ENCODE measurements around the gene SDHA. TPM values are rescaled to one million over a fixed set of nuclear protein-coding genes. Genes with fewer than 3 reads are reported as not detected.
"Not testable (repeated sequence)": the region's sequence is repeated elsewhere in the genome, so short reads cannot be mapped to it uniquely, and the experiment has no call there.

SDHA gene
- polyA plus RNA-seq, 1 donor from 2014 or later, result 70.4 TPM

- no peaks in the 10 kb centered on the region for H3K9me2 ChIP-seq (ENCODE audit: insufficient read depth, low read length)
These were observed 21.8 kb upstream of the SDHA start for GRCh38 chr5:196350-196749.

GRCh38 chr5:197031-197430 lies 21.1 kb upstream of the SDHA start:
- not testable (repeated sequence) for H2AFZ ChIP-seq (ENCODE audit: low read depth, low read length); H3K79me2 ChIP-seq (replicated peaks; ENCODE audit: insufficient read depth, low read length); H3K4me2 ChIP-seq (ENCODE audit: low read length); H3K36me3 ChIP-seq (ENCODE audit: insufficient read depth, low read length); H4K20me1 ChIP-seq (ENCODE audit: insufficient read depth); H3K9ac ChIP-seq (ENCODE audit: low read length); H3K4me3 ChIP-seq (ENCODE audit: low read length); H3K9me2 ChIP-seq (ENCODE audit: insufficient read depth, low read length); H3K27me3 ChIP-seq (ENCODE audit: insufficient read depth, low read depth, low read length); H3F3A ChIP-seq (ENCODE audit: insufficient read depth, low read length, poor library complexity, severe bottlenecking); H3K27ac ChIP-seq (ENCODE audit: low read length); H3K9me3 ChIP-seq (ENCODE audit: low read length)

More at GRCh38 chr5:196350-196749, 21.8 kb upstream of the SDHA start:
- H3K27ac ChIP-seq (ENCODE audit: low read length), result no peak overlapping the region
- no peak overlapping the region for H3K4me3 ChIP-seq (ENCODE audit: low read length)
- H3K4me2 ChIP-seq (ENCODE audit: low read length), result no peak overlapping the region
- H3F3A ChIP-seq (ENCODE audit: insufficient read depth, low read length, poor library complexity, severe bottlenecking), result no peaks in the 10 kb centered on the region
- H3K9me3 ChIP-seq (ENCODE audit: low read length), result no peaks in the 10 kb centered on the region
- H3K79me2 ChIP-seq (replicated peaks; ENCODE audit: insufficient read depth, low read length), result no peaks in the 10 kb centered on the region
- H3K36me3 ChIP-seq (ENCODE audit: insufficient read depth, low read length), result no peaks in the 10 kb centered on the region
- no peak overlapping the region for H3K9ac ChIP-seq (ENCODE audit: low read length)
- no peak overlapping the region for H2AFZ ChIP-seq (ENCODE audit: low read depth, low read length)
- TF ChIP-seq SMC3 (conservative IDR thresholded peaks at IDR 0.05; ENCODE audit: poor library complexity), result no peak
- TF ChIP-seq RAD21 (conservative IDR thresholded peaks at IDR 0.05), result no peak
- TF ChIP-seq POLR2AphosphoS5 (IDR thresholded peaks at IDR 0.05), result no peak
- TF ChIP-seq CTCF (IDR thresholded peaks at IDR 0.05; ENCODE audit: poor library complexity, severe bottlenecking), result no peak
- TF ChIP-seq EP300 (conservative IDR thresholded peaks at IDR 0.05; ENCODE audit: poor library complexity, severe bottlenecking), result no peak
- TF ChIP-seq MXI1 (conservative IDR thresholded peaks at IDR 0.05; ENCODE audit: poor library complexity, severe bottlenecking), result no peak
- no peak for TF ChIP-seq TAF1 (IDR thresholded peaks at IDR 0.05; ENCODE audit: low read depth)
- no peak for TF ChIP-seq REST (IDR thresholded peaks at IDR 0.05; ENCODE audit: borderline replicate concordance)
- TF ChIP-seq EZH2 (IDR thresholded peaks at IDR 0.05; ENCODE audit: borderline replicate concordance, insufficient read depth, low read length, poor library complexity, severe bottlenecking), result no peak
- no peaks in the 10 kb centered on the region for H4K20me1 ChIP-seq (ENCODE audit: insufficient read depth)
- no peaks in the 10 kb centered on the region for H3K27me3 ChIP-seq (ENCODE audit: insufficient read depth, low read depth, low read length)

GRCh38 chr5:197892-198489 lies 20.1 kb upstream of the SDHA start:
- H3F3A ChIP-seq (ENCODE audit: insufficient read depth, low read length, poor library complexity, severe bottlenecking), result no peaks in the 10 kb centered on the region
- no peak for TF ChIP-seq TAF1 (IDR thresholded peaks at IDR 0.05; ENCODE audit: low read depth)
- TF ChIP-seq MXI1 (conservative IDR thresholded peaks at IDR 0.05; ENCODE audit: poor library complexity, severe bottlenecking), result no peak
- TF ChIP-seq SMC3 (conservative IDR thresholded peaks at IDR 0.05; ENCODE audit: poor library complexity), result no peak
- TF ChIP-seq EZH2 (IDR thresholded peaks at IDR 0.05; ENCODE audit: borderline replicate concordance, insufficient read depth, low read length, poor library complexity, severe bottlenecking), result no peak
- TF ChIP-seq RAD21 (conservative IDR thresholded peaks at IDR 0.05), result no peak
- no peak for TF ChIP-seq REST (IDR thresholded peaks at IDR 0.05; ENCODE audit: borderline replicate concordance)
- no peak for TF ChIP-seq EP300 (conservative IDR thresholded peaks at IDR 0.05; ENCODE audit: poor library complexity, severe bottlenecking)
- no peak for TF ChIP-seq POLR2AphosphoS5 (IDR thresholded peaks at IDR 0.05)
- TF ChIP-seq CTCF (IDR thresholded peaks at IDR 0.05; ENCODE audit: poor library complexity, severe bottlenecking), result no peak
- no peaks in the 10 kb centered on the region for H3K27me3 ChIP-seq (ENCODE audit: insufficient read depth, low read depth, low read length)
- no peaks in the 10 kb centered on the region for H3K79me2 ChIP-seq (replicated peaks; ENCODE audit: insufficient read depth, low read length)
- H3K27ac ChIP-seq (ENCODE audit: low read length), result no peak overlapping the region
- H4K20me1 ChIP-seq (ENCODE audit: insufficient read depth), result no peaks in the 10 kb centered on the region
- no peak overlapping the region for H2AFZ ChIP-seq (ENCODE audit: low read depth, low read length)
- no peak overlapping the region for H3K4me3 ChIP-seq (ENCODE audit: low read length)
- H3K9me3 ChIP-seq (ENCODE audit: low read length), result no peaks in the 10 kb centered on the region
- no peaks in the 10 kb centered on the region for H3K36me3 ChIP-seq (ENCODE audit: insufficient read depth, low read length)
- no peaks in the 10 kb centered on the region for H3K9me2 ChIP-seq (ENCODE audit: insufficient read depth, low read length)
- no peak overlapping the region for H3K9ac ChIP-seq (ENCODE audit: low read length)
- H3K4me2 ChIP-seq (ENCODE audit: low read length), result no peak overlapping the region

Measured in neural cell (in vitro differentiated cells).